C4-2B (cell line): ENCODE results near the gene IGSF22.
"Not testable (repeated sequence)": the region's sequence is repeated elsewhere in the genome, so short reads cannot be mapped to it uniquely, and the experiment has no call there.

ENCODE experiments used
- ZFX ChIP-seq: fragments of 450-650 bp; IDR thresholded peaks from 2 replicates; pipeline ENCODE4 v1.6.1; 2017
- TF ChIP-seq, protein P1 (sequence below): fragments of 450-650 bp; conservative IDR thresholded peaks from 2 replicates; pipeline ENCODE4 v1.5.1; 2017; ENCODE audit warnings: mild to moderate bottlenecking

DNA sequence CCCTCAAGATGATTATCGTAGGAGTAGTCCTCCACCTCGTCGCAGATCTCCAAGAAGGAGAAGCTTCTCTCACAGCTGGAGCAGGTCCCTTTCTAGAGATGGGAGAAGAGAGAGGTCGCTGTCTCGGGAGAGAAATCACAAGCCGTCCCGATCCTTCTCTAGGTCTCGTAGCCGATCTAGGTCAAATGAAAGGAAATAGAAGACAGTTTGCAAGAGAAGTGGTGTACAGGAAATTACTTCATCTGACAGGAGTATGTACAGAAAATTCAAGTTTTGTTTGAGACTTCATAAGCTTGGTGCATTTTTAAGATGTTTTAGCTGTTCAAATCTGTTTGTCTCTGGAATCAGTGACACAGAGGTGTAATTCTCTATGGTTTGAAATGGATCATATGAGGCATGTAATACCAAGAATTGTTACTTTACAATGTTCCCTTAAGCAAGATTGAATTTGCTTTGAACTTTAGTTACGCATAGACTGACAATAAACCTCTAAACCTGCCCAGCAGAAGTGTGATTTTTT is 60.6 kb downstream of the IGSF22 start:
- TF ChIP-seq, protein P1, sequence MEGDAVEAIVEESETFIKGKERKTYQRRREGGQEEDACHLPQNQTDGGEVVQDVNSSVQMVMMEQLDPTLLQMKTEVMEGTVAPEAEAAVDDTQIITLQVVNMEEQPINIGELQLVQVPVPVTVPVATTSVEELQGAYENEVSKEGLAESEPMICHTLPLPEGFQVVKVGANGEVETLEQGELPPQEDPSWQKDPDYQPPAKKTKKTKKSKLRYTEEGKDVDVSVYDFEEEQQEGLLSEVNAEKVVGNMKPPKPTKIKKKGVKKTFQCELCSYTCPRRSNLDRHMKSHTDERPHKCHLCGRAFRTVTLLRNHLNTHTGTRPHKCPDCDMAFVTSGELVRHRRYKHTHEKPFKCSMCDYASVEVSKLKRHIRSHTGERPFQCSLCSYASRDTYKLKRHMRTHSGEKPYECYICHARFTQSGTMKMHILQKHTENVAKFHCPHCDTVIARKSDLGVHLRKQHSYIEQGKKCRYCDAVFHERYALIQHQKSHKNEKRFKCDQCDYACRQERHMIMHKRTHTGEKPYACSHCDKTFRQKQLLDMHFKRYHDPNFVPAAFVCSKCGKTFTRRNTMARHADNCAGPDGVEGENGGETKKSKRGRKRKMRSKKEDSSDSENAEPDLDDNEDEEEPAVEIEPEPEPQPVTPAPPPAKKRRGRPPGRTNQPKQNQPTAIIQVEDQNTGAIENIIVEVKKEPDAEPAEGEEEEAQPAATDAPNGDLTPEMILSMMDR: not testable (repeated sequence)
- not testable (repeated sequence) for TF ChIP-seq ZFX
